SH-SY5Y (cell line): ENCODE results near the gene LITAF.

ENCODE experiments used
- GATA2 ChIP-seq: IDR thresholded peaks from 2 replicates; pipeline ENCODE4 v1.6.1; 2011; ENCODE audit warnings: mild to moderate bottlenecking, low read depth, low read length
- GATA3 ChIP-seq: IDR thresholded peaks from 2 replicates; pipeline ENCODE4 v1.6.1; 2011; ENCODE audit warnings: low read depth, mild to moderate bottlenecking, low read length, moderate library complexity

GRCh38 chr16:11497851-11498289 is 88.8 kb downstream of the LITAF start:
- TF ChIP-seq GATA2 (no peak), GATA3 (no peak)
